Keratinocyte (primary cell): ENCODE results near the gene SMCO1.

ENCODE experiments used
- CTCF ChIP-seq, 3 experiments: IDR thresholded peaks in 1 of 3; conservative IDR thresholded peaks in 1 of 3; optimal IDR thresholded peaks in 1 of 3; 2 replicates in 2 of 3; 3 replicates in 1 of 3; pipeline versions ENCODE3 to v1.5.1; 2011; ENCODE audit warnings: low read length in 3 of 3, mild to moderate bottlenecking in 3 of 3, moderate library complexity in 2 of 3, control low read depth in 1 of 3, inconsistent platforms in 1 of 3; ENCODE audit not compliant: insufficient read depth in 2 of 3; ENCODE audit errors: extremely low read depth in 1 of 3
- EZH2 ChIP-seq: IDR thresholded peaks from one replicate; pipeline ENCODE4 v1.6.1; 2012; ENCODE audit warnings: inconsistent platforms, mild to moderate bottlenecking, low read length, moderate library complexity

- no peak for TF ChIP-seq CTCF (optimal IDR thresholded peaks at IDR 0.05 in 1 of 3, IDR thresholded peaks at IDR 0.05 in 1 of 3, conservative IDR thresholded peaks at IDR 0.05 in 1 of 3; ENCODE audit: extremely low read depth in 1 of 3, insufficient read depth in 2 of 3, low read length in 3 of 3)
- TF ChIP-seq EZH2: no peak
Observed at GRCh38 chr3:196492080-196492479, 23.1 kb downstream of the SMCO1 start.
